IPS-18a (cell line): ENCODE measurements around the gene SNAPC5.
A peak's percentile ranks its signal among the peaks of the same experiment; 100 is the strongest.
"Not testable (repeated sequence)": the region's sequence is repeated elsewhere in the genome, so short reads cannot be mapped to it uniquely, and the experiment has no call there.

ENCODE experiments used
- H3K27ac ChIP-seq: one replicate; pipeline ENCODE4 v1.5.1; 2013; ENCODE audit warnings: low read length
- H3K27me3 ChIP-seq: one replicate; pipeline ENCODE4 v1.6.1; 2013; ENCODE audit warnings: mild to moderate bottlenecking, low read length; ENCODE audit not compliant: control insufficient read depth, insufficient read depth
- H3K36me3 ChIP-seq: one replicate; pipeline ENCODE4 v1.6.1; 2013; ENCODE audit warnings: low read depth, low read length; ENCODE audit not compliant: control insufficient read depth
- H3K4me1 ChIP-seq: one replicate; pipeline ENCODE4 v1.6.1; 2013; ENCODE audit warnings: low read depth, low read length; ENCODE audit not compliant: control insufficient read depth
- H3K4me3 ChIP-seq: one replicate; pipeline ENCODE4 v1.5.1; 2013; ENCODE audit warnings: low read length
- H3K9ac ChIP-seq: one replicate; pipeline ENCODE4 v1.6.1; 2013; ENCODE audit warnings: mild to moderate bottlenecking, low read length, moderate library complexity
- H3K9me3 ChIP-seq: one replicate; pipeline ENCODE4 v1.6.1; 2013; ENCODE audit warnings: low read depth, low read length; ENCODE audit not compliant: control insufficient read depth

SNAPC5 gene

DNA sequence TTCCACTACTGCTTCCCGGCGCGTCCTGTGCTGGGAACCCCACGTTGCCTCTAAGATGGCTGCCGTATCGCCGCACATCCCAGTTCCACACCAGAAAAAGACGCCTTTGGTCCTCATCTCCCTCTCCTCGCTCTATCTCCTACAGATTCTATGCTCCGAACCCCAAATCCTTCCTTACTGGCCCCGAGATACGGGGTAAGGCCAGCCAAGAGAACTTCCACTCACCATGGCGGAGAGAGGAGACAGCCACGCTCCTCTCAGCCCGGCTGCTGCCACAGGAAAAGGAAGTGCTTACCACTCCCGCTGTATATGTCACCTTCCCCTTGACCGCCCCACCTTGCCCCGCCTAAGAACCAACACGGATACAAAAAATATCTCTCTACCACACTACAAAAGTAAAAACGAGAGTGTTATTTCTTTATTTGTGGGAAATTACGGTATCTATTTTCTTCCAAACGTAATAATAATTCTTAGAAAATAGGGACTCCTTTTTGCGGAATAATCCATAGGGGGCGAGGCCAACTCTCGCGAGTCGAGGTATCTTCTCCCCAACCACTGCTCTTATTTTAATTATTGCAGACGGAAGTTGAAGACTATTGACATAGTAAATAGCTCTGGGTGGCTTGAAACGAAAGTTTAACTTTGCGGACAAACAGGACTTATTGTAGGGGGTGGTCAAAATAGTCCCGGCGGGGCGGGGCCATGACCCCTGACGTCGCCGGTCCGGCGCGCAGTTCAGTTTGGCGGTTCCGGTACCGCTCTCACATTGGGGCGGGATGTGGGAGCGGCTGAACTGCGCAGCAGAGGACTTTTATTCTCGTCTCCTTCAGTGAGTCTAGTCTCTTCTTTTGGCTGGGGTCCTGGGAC is 7.2 kb upstream of the SNAPC5 start, which contains the start of the genes RPL4 and ZWILCH:
RPL4 (minus strand) TSS at position 293 of the 867 bp plus-strand sequence; CDS start at position 228, 65 bp downstream.
ZWILCH (plus strand) TSS at position 764 of the 867 bp plus-strand sequence; CDS start at position 777, 13 bp downstream.
- H3K4me1 ChIP-seq = no peaks in the 10 kb centered on the region
- peak within 1 kb of the TSS; percentile 96 for H3K9ac ChIP-seq
- H3K9me3 ChIP-seq = no peaks in the 10 kb centered on the region
- H3K27ac ChIP-seq = peak within 1 kb of the TSS; percentile 88
- H3K4me3 ChIP-seq = peak within 1 kb of the TSS; percentile 91
- peaks cover 43% of the 10 kb centered on the region for H3K36me3 ChIP-seq
- no peaks in the 10 kb centered on the region for H3K27me3 ChIP-seq

DNA sequence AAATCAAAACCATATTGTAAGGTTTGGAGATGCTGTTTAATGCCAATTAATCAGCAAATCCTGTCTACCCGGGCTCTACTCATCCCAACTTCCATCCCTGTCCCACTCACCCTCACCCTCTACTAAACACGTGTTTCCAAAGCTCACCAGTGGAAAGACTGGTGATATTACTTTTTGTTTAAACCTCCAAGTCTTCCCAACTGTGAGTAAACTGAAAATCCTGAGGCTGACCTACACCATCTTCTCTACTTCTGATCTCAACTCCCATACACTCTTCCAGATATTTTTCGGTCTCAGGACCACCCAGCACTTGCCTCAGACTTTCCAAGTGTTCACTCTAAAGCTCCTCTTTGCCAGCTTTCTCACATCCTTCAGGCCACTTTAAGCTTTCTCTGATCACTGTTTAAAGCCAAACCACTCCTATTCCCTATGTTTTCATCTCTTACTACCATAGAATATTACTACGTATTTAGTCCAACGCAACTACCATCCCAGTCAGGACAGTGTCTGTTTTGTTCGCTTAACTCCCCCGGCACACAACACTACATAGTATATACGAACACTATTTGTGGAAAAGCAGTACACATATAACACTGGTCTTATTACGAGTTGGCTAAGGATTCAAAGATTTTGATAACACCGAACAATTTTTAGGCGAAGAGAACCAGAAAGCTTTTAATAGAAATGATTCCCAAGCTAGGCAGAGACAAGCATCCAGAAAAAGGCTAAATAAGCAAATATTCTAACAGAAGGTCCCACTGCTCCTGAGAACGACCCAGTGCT is 6.4 kb upstream of the SNAPC5 start:
- Histone ChIP-seq H3K9me3 (no peaks in the 10 kb centered on the region), H3K27me3 (no peaks in the 10 kb centered on the region), H3K36me3 (peaks cover 47% of the 10 kb centered on the region), H3K4me3 (peak overlapping the region; percentile 91), H3K9ac (peak overlapping the region; percentile 96), H3K27ac (peak overlapping the region; percentile 88), H3K4me1 (no peaks in the 10 kb centered on the region)

DNA sequence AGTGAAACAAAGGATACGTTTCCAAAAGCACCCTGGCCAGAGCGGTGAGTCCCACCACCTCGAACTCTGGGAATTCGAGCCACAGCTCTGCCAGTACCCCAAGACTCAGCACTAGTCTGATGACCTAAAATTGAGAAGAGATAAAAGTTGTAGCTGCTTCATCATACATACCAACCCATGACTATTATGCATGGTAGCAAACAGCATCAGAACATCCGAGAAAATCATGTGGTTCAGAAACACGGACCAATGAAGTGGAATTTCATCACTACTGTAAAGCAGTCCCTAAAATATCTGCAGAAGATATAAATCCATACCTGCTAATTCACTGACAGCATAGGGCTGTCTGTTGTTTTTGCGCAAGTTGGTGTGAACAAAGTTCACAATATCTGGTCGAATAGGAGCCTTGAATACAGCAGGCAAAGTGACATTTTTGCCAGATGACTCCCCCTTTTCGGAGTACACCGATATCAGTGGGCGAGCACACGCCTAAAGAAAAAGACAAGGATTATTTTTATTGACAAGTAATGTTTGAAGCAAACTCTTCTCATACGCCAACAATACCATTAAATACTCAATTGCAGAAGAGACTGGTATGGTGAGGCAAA is 5.6 kb upstream of the SNAPC5 start:
- not testable (repeated sequence) for H3K27me3 ChIP-seq, H3K9me3 ChIP-seq, H3K4me1 ChIP-seq, H3K27ac ChIP-seq
- Histone ChIP-seq H3K36me3 (peaks cover 52% of the 10 kb centered on the region), H3K4me3 (peak overlapping the region; percentile 91), H3K9ac (peak overlapping the region; percentile 96)

DNA sequence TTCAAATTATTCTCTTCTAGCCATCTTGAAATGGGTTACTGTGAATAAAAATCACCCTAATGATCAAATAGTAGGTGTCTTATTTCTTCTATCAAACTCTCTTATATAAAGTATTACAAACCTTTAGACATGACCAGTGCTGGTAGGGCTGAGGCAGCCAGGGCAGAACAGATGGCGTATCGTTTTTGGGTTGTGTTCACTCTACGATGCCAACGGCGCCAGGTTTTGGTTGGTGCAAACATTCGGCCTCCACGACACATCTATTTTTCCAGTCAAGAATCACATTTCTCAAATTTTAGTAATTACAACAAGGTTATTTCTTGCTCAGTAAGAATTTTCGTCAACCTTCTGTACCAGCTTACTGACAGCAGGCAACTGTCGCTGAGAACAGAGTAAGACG is 4.9 kb upstream of the SNAPC5 start:
- H3K9me3 ChIP-seq = no peaks in the 10 kb centered on the region
- peaks cover 56% of the 10 kb centered on the region for H3K36me3 ChIP-seq
- no peaks in the 10 kb centered on the region for H3K27me3 ChIP-seq
- peak overlapping the region; percentile 91 for H3K4me3 ChIP-seq
- no peaks in the 10 kb centered on the region for H3K4me1 ChIP-seq
- H3K9ac ChIP-seq = peak overlapping the region; percentile 22
- H3K27ac ChIP-seq = no peak overlapping the region

DNA sequence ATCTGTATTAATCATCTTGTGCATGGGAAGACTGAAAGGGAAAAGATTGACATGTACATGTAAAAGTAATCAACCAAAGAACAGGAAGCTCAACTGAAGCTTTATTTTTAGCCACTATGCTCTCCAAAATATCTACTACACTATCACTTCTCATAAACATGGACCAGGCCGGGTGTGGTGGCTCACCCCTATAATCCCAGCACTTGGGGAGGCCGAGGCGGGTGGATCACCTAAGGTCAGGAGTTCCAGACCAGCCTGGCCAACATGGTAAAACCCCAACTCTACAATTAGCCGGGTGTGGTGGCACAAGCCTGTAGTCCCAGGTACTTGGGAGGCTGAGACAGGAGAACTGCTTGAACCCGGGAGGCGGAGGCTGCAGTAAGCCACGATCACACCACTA is 2.8 kb upstream of the SNAPC5 start:
- H3K4me1 ChIP-seq, H3K27me3 ChIP-seq, H3K4me3 ChIP-seq, H3K27ac ChIP-seq, H3K9ac ChIP-seq, H3K9me3 ChIP-seq: not testable (repeated sequence)
- peaks cover 56% of the 10 kb centered on the region for H3K36me3 ChIP-seq

DNA sequence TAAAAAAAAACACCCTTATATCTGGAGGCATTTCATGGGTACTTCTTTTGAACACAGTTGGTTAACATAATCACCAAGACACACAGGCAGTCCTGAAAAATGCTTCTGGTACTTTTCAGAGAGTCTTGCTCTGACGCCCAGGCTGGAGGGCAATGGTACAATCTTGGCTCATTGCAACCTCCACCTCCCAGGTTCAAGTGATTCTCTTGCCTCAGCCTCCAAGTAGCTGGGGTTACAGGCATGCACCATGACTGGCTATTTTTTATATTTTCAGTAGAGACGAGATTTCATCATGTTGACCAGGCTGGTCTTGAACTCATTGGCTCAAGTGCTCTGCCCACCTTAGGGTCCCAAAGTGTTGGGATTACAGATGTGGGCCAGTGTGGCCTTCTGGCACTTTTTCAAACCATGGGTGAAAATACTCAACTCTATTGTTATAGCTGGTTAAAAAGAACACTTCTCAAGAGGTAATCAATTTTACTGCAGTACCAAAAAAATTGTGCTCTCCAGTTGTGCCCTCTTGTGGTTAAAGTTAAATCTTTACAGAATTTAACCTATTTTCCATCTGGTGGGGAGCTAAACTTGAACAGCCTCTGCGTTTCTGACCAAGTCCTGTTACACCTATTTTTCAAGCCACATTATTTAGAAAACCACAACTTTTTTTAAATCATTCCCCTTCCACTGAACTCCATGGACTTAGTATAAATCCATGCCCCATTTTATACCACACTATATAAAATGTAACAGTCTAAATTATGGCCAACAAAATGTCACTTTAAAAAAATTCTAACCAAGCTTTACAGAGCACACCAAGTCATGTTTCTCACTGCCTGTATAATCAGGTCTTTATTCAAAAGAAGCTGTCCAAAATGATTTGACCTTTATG is 1.2 kb upstream of the SNAPC5 start:
- H3K4me1 ChIP-seq = peaks cover 3% of the 10 kb centered on the region
- no peaks in the 10 kb centered on the region for H3K9me3 ChIP-seq
- H3K27me3 ChIP-seq = no peaks in the 10 kb centered on the region
- no peak overlapping the region for H3K4me3 ChIP-seq
- H3K36me3 ChIP-seq = peaks cover 71% of the 10 kb centered on the region
- no peak overlapping the region for H3K27ac ChIP-seq
- H3K9ac ChIP-seq = no peak overlapping the region

DNA sequence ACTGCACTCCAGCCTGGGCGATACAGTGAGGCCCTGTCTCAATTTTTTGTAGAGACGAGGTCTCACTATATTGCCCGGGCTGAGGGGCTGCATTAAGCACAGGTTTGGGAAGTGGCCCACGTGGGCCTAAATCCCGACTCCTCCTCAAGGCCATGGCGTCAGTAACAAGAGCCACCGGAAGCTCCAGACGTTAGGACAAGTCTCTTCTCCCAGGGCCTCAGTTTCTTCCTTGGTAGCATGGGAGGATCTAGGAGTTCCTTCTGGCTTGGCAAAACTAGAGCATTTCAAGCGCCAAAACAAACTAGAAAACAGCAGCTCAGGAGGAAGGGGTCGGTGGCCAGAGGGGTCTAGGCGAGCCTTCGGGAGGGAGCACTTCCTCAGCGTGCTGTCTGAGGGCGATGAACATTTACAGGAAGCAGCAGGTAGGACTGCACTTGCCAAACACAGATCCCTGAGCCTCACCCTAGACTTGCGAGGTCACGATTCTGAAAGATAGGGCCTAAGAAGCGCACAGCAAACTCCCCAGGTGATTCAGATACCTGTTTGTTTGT is 536 bp downstream of the SNAPC5 start:
- peaks cover 3% of the 10 kb centered on the region for H3K4me1 ChIP-seq
- H3K9me3 ChIP-seq = no peaks in the 10 kb centered on the region
- peak overlapping the region; percentile 74 for H3K4me3 ChIP-seq
- no peaks in the 10 kb centered on the region for H3K27me3 ChIP-seq
- H3K9ac ChIP-seq = peak overlapping the region; percentile 93
- peak overlapping the region; percentile 83 for H3K27ac ChIP-seq
- H3K36me3 ChIP-seq = peaks cover 66% of the 10 kb centered on the region

DNA sequence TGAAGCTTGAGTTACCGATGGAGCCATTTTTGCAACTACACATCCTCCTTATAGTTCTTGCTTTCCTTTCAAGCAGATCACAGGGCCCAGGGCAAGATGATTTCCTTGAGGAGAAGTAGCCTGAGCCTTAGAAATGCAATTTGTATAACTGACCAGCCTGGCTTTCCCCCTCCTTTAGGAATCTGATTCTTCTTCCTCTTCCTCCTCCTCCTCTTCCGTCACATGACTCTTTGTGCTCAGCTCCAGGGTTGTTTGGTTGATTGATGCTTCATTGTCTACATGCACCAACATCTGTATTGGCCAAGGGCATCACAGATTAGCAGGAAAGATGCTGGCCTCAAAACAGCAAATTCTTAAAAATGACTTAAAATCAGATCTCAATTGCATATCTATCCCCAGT is 3.3 kb downstream of the SNAPC5 start:
- H3K4me1 ChIP-seq = peaks cover 3% of the 10 kb centered on the region
- H3K27ac ChIP-seq = no peak overlapping the region
- H3K9me3 ChIP-seq = no peaks in the 10 kb centered on the region
- no peaks in the 10 kb centered on the region for H3K27me3 ChIP-seq
- H3K36me3 ChIP-seq = peaks cover 63% of the 10 kb centered on the region
- no peak overlapping the region for H3K9ac ChIP-seq
- no peak overlapping the region for H3K4me3 ChIP-seq

DNA sequence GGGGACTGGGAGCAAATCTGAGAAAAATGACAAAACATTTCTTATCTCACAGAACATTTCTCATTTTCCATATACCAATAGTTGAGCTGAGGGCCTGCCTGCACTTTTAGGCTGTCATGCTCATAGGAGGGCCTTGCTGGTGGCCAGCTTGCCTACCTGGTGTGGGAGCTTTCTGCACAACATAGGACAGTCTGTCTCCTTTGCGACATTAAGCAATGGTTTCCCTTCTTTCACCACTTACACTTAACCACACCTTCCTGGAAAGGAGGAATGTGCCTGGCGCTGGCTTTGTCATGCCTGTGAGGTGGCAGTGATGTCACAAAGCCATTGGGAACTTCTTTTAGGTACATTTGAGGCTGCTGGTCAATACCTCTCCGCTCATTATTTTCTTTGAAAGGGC is 5.7 kb downstream of the SNAPC5 start:
- no peaks in the 10 kb centered on the region for H3K9me3 ChIP-seq
- no peak overlapping the region for H3K9ac ChIP-seq
- peaks cover under 1% of the 10 kb centered on the region for H3K4me1 ChIP-seq
- H3K27me3 ChIP-seq = no peaks in the 10 kb centered on the region
- H3K4me3 ChIP-seq = no peak overlapping the region
- no peak overlapping the region for H3K27ac ChIP-seq
- peaks cover 67% of the 10 kb centered on the region for H3K36me3 ChIP-seq

DNA sequence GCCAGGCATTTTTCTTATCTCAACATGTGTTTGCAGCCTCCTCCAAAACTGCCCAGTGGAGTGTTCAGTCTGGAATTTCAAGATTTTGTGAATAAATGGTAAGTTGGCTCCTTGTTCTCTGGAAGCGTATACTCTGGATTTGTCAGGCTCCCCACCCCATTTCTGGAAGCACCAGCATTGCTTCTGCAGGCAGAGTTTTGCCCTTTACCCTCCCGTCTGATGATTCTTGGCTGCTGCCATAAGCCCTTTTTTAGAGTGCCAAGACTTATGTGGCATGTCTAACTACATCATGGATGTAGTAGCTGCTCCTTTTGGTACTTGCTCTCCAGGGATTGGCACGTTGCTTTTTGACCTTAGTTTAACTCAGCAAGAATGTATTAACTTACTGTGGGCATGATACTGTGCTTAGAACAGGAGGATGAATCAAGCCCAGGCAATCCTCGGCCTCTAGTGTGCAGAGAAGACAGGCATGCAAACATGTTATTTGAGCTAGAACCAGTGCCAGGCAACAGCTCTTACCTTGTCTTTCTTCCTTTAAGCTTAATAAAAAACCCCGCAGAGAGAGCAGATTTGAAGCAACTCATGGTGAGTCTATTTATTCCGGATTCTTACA is 8.3 kb downstream of the SNAPC5 start:
- H3K4me3 ChIP-seq = no peak overlapping the region
- H3K9me3 ChIP-seq = no peaks in the 10 kb centered on the region
- H3K9ac ChIP-seq = no peak overlapping the region
- no peaks in the 10 kb centered on the region for H3K4me1 ChIP-seq
- no peak overlapping the region for H3K27ac ChIP-seq
- no peaks in the 10 kb centered on the region for H3K27me3 ChIP-seq
- H3K36me3 ChIP-seq = peaks cover 63% of the 10 kb centered on the region
